Fibroblast of pulmonary artery (primary cell): ENCODE results near the gene NAMPT.
"Not testable (repeated sequence)": the region's sequence is repeated elsewhere in the genome, so short reads cannot be mapped to it uniquely, and the experiment has no call there.

Experiments
- DNase-seq: peaks from one replicate; pipeline ENCODE4 v3.0.0-alpha.2; 2010; ENCODE audit warnings: low read depth
- H3K4me3 ChIP-seq: replicated peaks from 2 replicates; pipeline ENCODE4 v1.5.1; 2011; ENCODE audit warnings: low read depth, mild to moderate bottlenecking, control low read depth, low read length, moderate library complexity
- CTCF ChIP-seq: IDR thresholded peaks from 2 replicates; pipeline ENCODE4 v1.5.1; 2011; ENCODE audit warnings: mild to moderate bottlenecking, control low read depth, low read length, inconsistent platforms; ENCODE audit errors: missing control alignments

Gene NAMPT

GRCh38 chr7:106313456-106313901, 28.7 kb upstream of the NAMPT start:
- no peak overlapping the region for H3K4me3 ChIP-seq
- TF ChIP-seq CTCF: no peak
- peak; percentile 61 for DNase-seq

GRCh38 chr7:106312906-106313305, 28.1 kb upstream of the NAMPT start:
- DNase-seq: no peak
- TF ChIP-seq CTCF: no peak
- no peak overlapping the region for H3K4me3 ChIP-seq

GRCh38 chr7:106312099-106312871, 27.5 kb upstream of the NAMPT start:
- DNase-seq: no peak
- H3K4me3 ChIP-seq: no peak overlapping the region
- TF ChIP-seq CTCF: no peak

- DNase-seq: no peak
- H3K4me3 ChIP-seq: no peak overlapping the region
- no peak for TF ChIP-seq CTCF
Observed at GRCh38 chr7:106309362-106309761, 24.6 kb upstream of the NAMPT start.

GRCh38 chr7:106306256-106306655, 21.5 kb upstream of the NAMPT start:
- H3K4me3 ChIP-seq: no peak overlapping the region
- TF ChIP-seq CTCF: no peak
- DNase-seq: no peak

GRCh38 chr7:106305732-106306131, 20.9 kb upstream of the NAMPT start:
- DNase-seq: no peak
- no peak for TF ChIP-seq CTCF
- no peak overlapping the region for H3K4me3 ChIP-seq

GRCh38 chr7:106304568-106304967, 19.8 kb upstream of the NAMPT start:
- H3K4me3 ChIP-seq: no peak overlapping the region
- no peak for DNase-seq
- no peak for TF ChIP-seq CTCF

GRCh38 chr7:106298631-106299030, 13.8 kb upstream of the NAMPT start:
- not testable (repeated sequence) for H3K4me3 ChIP-seq, DNase-seq

- DNase-seq, H3K4me3 ChIP-seq: not testable (repeated sequence)
Observed at GRCh38 chr7:106298155-106298554, 13.4 kb upstream of the NAMPT start.
